ENCODE data around the gene NARF.

- TF ChIP-seq CTCF (IDR thresholded peaks at IDR 0.05; ENCODE audit: extremely low read depth in 1 of 2, insufficient read depth in 1 of 2, low read depth in 1 of 2, low read length in 2 of 2): no peak
- TF ChIP-seq POLR2A (IDR thresholded peaks at IDR 0.05; ENCODE audit: low read depth, low read length): peak; percentile 76
- TF ChIP-seq EZH2 (IDR thresholded peaks at IDR 0.05; ENCODE audit: borderline replicate concordance, low read depth, low read length, severe bottlenecking): no peak
- peak; percentile 83 for TF ChIP-seq POLR2AphosphoS5 (IDR thresholded peaks at IDR 0.05; ENCODE audit: insufficient read depth, low read depth, low read length)
- no peak for TF ChIP-seq FOS (IDR thresholded peaks at IDR 0.05; ENCODE audit: borderline replicate concordance, insufficient read depth, low read length)
- no peak for TF ChIP-seq MAX (IDR thresholded peaks at IDR 0.05; ENCODE audit: insufficient read depth, insufficient read length)
- TF ChIP-seq MYC (IDR thresholded peaks at IDR 0.05; ENCODE audit: low read depth, low read length): peak; percentile 28
Measured at GRCh38 chr17:82418001-82418986, 40.2 kb upstream of the NARF start, which contains the start of the genes HEXD and OGFOD3.

Measured in endothelial cell of umbilical vein (primary cell).